Uterus (tissue), 2 donors: Measurements from ENCODE around the gene POLR1C.
"Not testable (repeated sequence)": the region's sequence is repeated elsewhere in the genome, so short reads cannot be mapped to it uniquely, and the experiment has no call there.

Source experiments
- CTCF ChIP-seq, 4 experiments: fragments of 200-600 bp in 2 of 4; fragments of 450-650 bp in 2 of 4; sonication (generic) in 2 of 4; IDR thresholded peaks; one replicate each; pipeline ENCODE4 v1.5.1; 2016 to 2019; ENCODE audit warnings: antibody characterized with exemption in 4 of 4, mild to moderate bottlenecking in 2 of 4, moderate library complexity in 1 of 4
- POLR2A ChIP-seq, 2 donors: fragments of 450-650 bp; IDR thresholded peaks; one replicate each; pipeline ENCODE4 v1.6.1; 2016; ENCODE audit warnings: antibody characterized with exemption in 2 of 2, mild to moderate bottlenecking in 1 of 2, moderate library complexity in 1 of 2

GRCh38 chr6:43538986-43539385 lies 22.1 kb downstream of the POLR1C start:
- not testable (repeated sequence) for TF ChIP-seq CTCF, POLR2A (IDR thresholded peaks at IDR 0.05)
